ENCODE data around the gene PLPPR4. TPM values are rescaled to one million over a fixed set of nuclear protein-coding genes. Genes with fewer than 3 reads are reported as not detected.

The PLPPR4 gene
- total RNA-seq, 6 donors from 2014 or later = 0.10 to 2.6 (median 0.30) TPM; not detected in 1

DNA sequence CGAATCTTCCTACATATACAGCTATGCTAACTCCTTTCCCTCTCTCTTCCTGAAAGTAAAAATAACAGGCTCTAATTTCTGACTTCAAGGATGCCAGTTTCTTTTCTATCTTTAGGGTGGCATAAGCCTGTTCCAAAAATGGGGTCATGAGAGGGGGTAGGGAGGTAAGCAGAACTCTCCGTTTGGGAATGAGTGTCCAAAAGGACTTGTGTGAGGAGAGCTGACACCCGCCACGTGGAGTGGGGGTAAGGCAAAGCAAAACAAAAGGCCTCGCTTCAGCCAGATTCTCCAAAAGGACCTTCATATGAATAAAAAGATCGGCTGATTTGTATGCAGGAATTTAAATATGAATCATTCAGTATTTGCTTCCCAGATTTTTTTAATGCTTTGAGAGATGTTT lies 28.6 kb downstream of the PLPPR4 start:
- no peaks in the 10 kb centered on the region for H3K36me3 ChIP-seq
- no peak for ATAC-seq (ENCODE audit: low FRiP score in 2 of 2)
- no peak for DNase-seq
- 66 to 69% methylated on average over 6 of the region's 6 CpGs for WGBS, 2 donors
- H3K9me3 ChIP-seq = peaks cover 0 to 4% (median 0%) of the 10 kb centered on the region in 4 donors
- TF ChIP-seq, protein P1, sequence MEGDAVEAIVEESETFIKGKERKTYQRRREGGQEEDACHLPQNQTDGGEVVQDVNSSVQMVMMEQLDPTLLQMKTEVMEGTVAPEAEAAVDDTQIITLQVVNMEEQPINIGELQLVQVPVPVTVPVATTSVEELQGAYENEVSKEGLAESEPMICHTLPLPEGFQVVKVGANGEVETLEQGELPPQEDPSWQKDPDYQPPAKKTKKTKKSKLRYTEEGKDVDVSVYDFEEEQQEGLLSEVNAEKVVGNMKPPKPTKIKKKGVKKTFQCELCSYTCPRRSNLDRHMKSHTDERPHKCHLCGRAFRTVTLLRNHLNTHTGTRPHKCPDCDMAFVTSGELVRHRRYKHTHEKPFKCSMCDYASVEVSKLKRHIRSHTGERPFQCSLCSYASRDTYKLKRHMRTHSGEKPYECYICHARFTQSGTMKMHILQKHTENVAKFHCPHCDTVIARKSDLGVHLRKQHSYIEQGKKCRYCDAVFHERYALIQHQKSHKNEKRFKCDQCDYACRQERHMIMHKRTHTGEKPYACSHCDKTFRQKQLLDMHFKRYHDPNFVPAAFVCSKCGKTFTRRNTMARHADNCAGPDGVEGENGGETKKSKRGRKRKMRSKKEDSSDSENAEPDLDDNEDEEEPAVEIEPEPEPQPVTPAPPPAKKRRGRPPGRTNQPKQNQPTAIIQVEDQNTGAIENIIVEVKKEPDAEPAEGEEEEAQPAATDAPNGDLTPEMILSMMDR (IDR thresholded peaks at IDR 0.05) = no peak
- no peak for TF ChIP-seq POLR2A (IDR thresholded peaks at IDR 0.05)
- no peak for TF ChIP-seq POLR2AphosphoS5 (IDR thresholded peaks at IDR 0.05)
- TF ChIP-seq EP300 (IDR thresholded peaks at IDR 0.05) = no peak
- no peak overlapping the region for H3K27ac ChIP-seq
- no peaks in the 10 kb centered on the region for H3K27me3 ChIP-seq
- H3K4me3 ChIP-seq = no peak overlapping the region
- no peaks in the 10 kb centered on the region for H3K4me1 ChIP-seq

DNA sequence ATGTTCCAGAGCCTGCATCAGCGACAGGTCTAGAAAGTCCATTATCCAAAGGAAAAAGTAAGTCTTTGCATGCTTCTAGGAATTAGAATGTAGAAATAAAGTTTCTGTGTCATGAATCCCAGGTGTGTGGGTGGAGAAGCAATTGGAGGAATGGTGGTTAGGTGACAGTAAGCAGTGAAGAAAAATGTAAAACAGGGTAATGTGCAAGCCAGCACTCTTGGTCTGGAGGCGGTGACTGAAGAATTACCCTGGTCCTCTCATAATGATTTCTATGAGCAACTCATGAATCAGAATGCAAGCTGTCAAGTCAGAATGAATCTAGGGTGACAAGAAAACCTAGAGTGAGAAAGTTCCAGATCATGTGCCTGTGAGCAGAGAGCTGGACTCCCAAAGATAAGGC lies 33.6 kb downstream of the PLPPR4 start:
- ATAC-seq (ENCODE audit: low FRiP score in 2 of 2) = no peak
- DNase-seq = no peak
- Histone ChIP-seq H3K4me1 (no peaks in the 10 kb centered on the region), H3K36me3 (no peaks in the 10 kb centered on the region), H3K27ac (no peak overlapping the region), H3K27me3 (no peaks in the 10 kb centered on the region), H3K4me3 (no peak overlapping the region), H3K9me3 (no peaks in the 10 kb centered on the region)
- 91 to 100% methylated on average over 2 of the region's 2 CpGs for WGBS, 2 donors
- TF ChIP-seq EP300 (IDR thresholded peaks at IDR 0.05) (no peak), POLR2A (IDR thresholded peaks at IDR 0.05) (no peak), POLR2AphosphoS5 (IDR thresholded peaks at IDR 0.05) (no peak)
- TF ChIP-seq, protein P1 (IDR thresholded peaks at IDR 0.05) = no peak

- ATAC-seq (ENCODE audit: low FRiP score in 2 of 2) = no peak
Measured at GRCh38 chr1:99304725-99305282, 40.5 kb downstream of the PLPPR4 start.

GRCh38 chr1:99305626-99306025 lies 41.3 kb downstream of the PLPPR4 start:
- Histone ChIP-seq H3K4me3 (no peak overlapping the region), H3K27me3 (no peaks in the 10 kb centered on the region), H3K4me1 (no peaks in the 10 kb centered on the region), H3K27ac (no peak overlapping the region), H3K9me3 (no peaks in the 10 kb centered on the region), H3K36me3 (no peaks in the 10 kb centered on the region)
- 87 to 90% methylated on average over 7 of the region's 7 CpGs for WGBS, 2 donors
- no peak for DNase-seq
- TF ChIP-seq POLR2AphosphoS5 (IDR thresholded peaks at IDR 0.05) = no peak
- TF ChIP-seq, protein P1 (IDR thresholded peaks at IDR 0.05) = no peak
- no peak for TF ChIP-seq EP300 (IDR thresholded peaks at IDR 0.05)
- no peak for TF ChIP-seq POLR2A (IDR thresholded peaks at IDR 0.05)
- no peak for ATAC-seq (ENCODE audit: low FRiP score in 2 of 2)

More at GRCh38 chr1:99304725-99305282, 40.5 kb downstream of the PLPPR4 start:
- 95 to 97% methylated on average over 5 of the region's 5 CpGs for WGBS, 2 donors
- no peak for TF ChIP-seq POLR2AphosphoS5 (IDR thresholded peaks at IDR 0.05)
- no peak for TF ChIP-seq POLR2A (IDR thresholded peaks at IDR 0.05)
- no peak for TF ChIP-seq EP300 (IDR thresholded peaks at IDR 0.05)
- TF ChIP-seq, protein P1 (IDR thresholded peaks at IDR 0.05) = no peak
- H3K27ac ChIP-seq = no peak overlapping the region
- no peak overlapping the region for H3K4me3 ChIP-seq
- H3K4me1 ChIP-seq = no peaks in the 10 kb centered on the region
- no peaks in the 10 kb centered on the region for H3K9me3 ChIP-seq
- no peaks in the 10 kb centered on the region for H3K27me3 ChIP-seq
- H3K36me3 ChIP-seq = no peaks in the 10 kb centered on the region
- no peak for DNase-seq

DNA sequence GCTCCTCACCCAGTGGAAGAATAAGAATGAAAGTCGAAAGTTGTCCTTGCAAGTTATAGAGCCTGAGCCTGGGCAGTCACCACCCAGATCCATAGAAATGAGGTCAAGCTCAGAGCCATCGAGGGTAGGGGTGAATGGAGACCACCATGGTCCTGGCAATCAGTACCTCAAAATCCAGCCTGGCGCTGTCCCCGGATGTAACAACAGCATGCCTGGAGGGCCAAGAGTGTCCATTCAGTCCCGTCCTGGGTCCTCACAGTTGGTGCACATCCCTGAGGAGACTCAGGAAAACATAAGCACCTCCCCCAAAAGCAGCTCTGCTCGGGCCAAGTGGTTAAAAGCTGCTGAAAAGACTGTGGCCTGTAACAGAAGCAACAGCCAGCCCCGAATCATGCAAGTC lies 41.8 kb downstream of the PLPPR4 start:
- no peaks in the 10 kb centered on the region for H3K27me3 ChIP-seq

More for the DNA sequence above, 41.8 kb downstream of the PLPPR4 start:
- H3K27ac ChIP-seq = no peak overlapping the region
- DNase-seq = no peak
- WGBS, 2 donors = 89 to 93% methylated on average over 6 to 7 of the region's 7 CpGs
- ATAC-seq (ENCODE audit: low FRiP score in 2 of 2) = no peak
- no peak for TF ChIP-seq POLR2A (IDR thresholded peaks at IDR 0.05)
- no peak for TF ChIP-seq POLR2AphosphoS5 (IDR thresholded peaks at IDR 0.05)
- TF ChIP-seq EP300 (IDR thresholded peaks at IDR 0.05) = no peak
- TF ChIP-seq, protein P1 (IDR thresholded peaks at IDR 0.05) = no peak
- no peaks in the 10 kb centered on the region for H3K9me3 ChIP-seq
- H3K4me3 ChIP-seq = no peak overlapping the region
- H3K36me3 ChIP-seq = no peaks in the 10 kb centered on the region
- H3K4me1 ChIP-seq = no peaks in the 10 kb centered on the region
